Uterus (tissue), 4 donors: Measurements from ENCODE around the gene TBC1D1. TPM values are rescaled to one million over a fixed set of nuclear protein-coding genes. Genes with fewer than 3 reads are reported as not detected.

Source experiments
- DNase-seq, 2 donors: peaks; one replicate each; pipeline ENCODE4 v3.0.0-alpha.2; 2019 to 2020
- H3K27ac ChIP-seq, 2 donors: fragments of 200-600 bp; sonication (generic); 1 replicate in 1 of 2; 2 replicates in 1 of 2; pipeline ENCODE4 v1.5.1; 2016 to 2018
- H3K27me3 ChIP-seq, 2 donors: fragments of 200-600 bp; sonication (generic); one replicate each; pipeline ENCODE4 v1.5.1; 2018 to 2019; ENCODE audit warnings: control low read depth in 1 of 2
- H3K36me3 ChIP-seq, 2 donors: fragments of 200-600 bp; sonication (generic); one replicate each; pipeline ENCODE4 v1.5.1; 2019; ENCODE audit warnings: control low read depth in 1 of 2
- H3K4me1 ChIP-seq, 2 donors: fragments of 200-600 bp; sonication (generic); one replicate each; pipeline ENCODE4 v1.5.1; 2018 to 2019; ENCODE audit warnings: control low read depth in 1 of 2
- H3K4me3 ChIP-seq, 2 donors: fragments of 200-600 bp; sonication (generic); 1 replicate in 1 of 2; 2 replicates in 1 of 2; pipeline ENCODE4 v1.5.1; 2018 to 2019; ENCODE audit warnings: mild to moderate bottlenecking in 1 of 2
- H3K9me3 ChIP-seq, 2 donors: fragments of 200-600 bp; sonication (generic); one replicate each; pipeline ENCODE4 v1.5.1; 2019; ENCODE audit warnings: control low read depth in 1 of 2
- POLR2A ChIP-seq, 2 donors: fragments of 450-650 bp; IDR thresholded peaks; one replicate each; pipeline ENCODE4 v1.6.1; 2016; ENCODE audit warnings: antibody characterized with exemption in 2 of 2, mild to moderate bottlenecking in 1 of 2, moderate library complexity in 1 of 2
- intact Hi-C: fragments of 100-400 bp; cut with DNase I; formaldehyde crosslinking; loops from one replicate; pipeline ENCODE4 v1.15.1; 2023; ENCODE audit warnings: low total_unique reads
- total RNA-seq, 4 donors: library from RNA; depleted of rRNA in 3 of 4; stranded (reverse); fragments of >200 nt in 3 of 4; gene quantifications; one replicate each; pipeline versions ENCODE4 v1.1.0 to v1.2.4, GENCODE V29; 2014 to 2023
- TF ChIP-seq, protein P1 (sequence below), 4 experiments: fragments of 200-600 bp in 2 of 4; fragments of 450-650 bp in 2 of 4; sonication (generic) in 2 of 4; IDR thresholded peaks; one replicate each; pipeline ENCODE4 v1.5.1; 2016 to 2019; ENCODE audit warnings: antibody characterized with exemption in 4 of 4, mild to moderate bottlenecking in 2 of 4, moderate library complexity in 1 of 4
- donor health status: DM: yes; HTN: yes; CAD: no.

The TBC1D1 gene
- total RNA-seq, 4 donors from 2014 or later = 172 to 402 (median 236) TPM

- Histone ChIP-seq H3K27me3 (no peaks in the 10 kb centered on the region), H3K4me3 (no peak overlapping the region), H3K4me1 (no peaks in the 10 kb centered on the region), H3K9me3 (no peaks in the 10 kb centered on the region), H3K27ac (peak overlapping the region in 1 of 2 donors; percentile 11), H3K36me3 (no peaks in the 10 kb centered on the region)
- intact Hi-C loops = no loop called here
- DNase-seq = no peak
- TF ChIP-seq POLR2A (IDR thresholded peaks at IDR 0.05) = no peak
- TF ChIP-seq, protein P1, sequence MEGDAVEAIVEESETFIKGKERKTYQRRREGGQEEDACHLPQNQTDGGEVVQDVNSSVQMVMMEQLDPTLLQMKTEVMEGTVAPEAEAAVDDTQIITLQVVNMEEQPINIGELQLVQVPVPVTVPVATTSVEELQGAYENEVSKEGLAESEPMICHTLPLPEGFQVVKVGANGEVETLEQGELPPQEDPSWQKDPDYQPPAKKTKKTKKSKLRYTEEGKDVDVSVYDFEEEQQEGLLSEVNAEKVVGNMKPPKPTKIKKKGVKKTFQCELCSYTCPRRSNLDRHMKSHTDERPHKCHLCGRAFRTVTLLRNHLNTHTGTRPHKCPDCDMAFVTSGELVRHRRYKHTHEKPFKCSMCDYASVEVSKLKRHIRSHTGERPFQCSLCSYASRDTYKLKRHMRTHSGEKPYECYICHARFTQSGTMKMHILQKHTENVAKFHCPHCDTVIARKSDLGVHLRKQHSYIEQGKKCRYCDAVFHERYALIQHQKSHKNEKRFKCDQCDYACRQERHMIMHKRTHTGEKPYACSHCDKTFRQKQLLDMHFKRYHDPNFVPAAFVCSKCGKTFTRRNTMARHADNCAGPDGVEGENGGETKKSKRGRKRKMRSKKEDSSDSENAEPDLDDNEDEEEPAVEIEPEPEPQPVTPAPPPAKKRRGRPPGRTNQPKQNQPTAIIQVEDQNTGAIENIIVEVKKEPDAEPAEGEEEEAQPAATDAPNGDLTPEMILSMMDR (IDR thresholded peaks at IDR 0.05) = no peak
These were observed 26.1 kb upstream of the TBC1D1 start for GRCh38 chr4:37864786-37865185.

DNA sequence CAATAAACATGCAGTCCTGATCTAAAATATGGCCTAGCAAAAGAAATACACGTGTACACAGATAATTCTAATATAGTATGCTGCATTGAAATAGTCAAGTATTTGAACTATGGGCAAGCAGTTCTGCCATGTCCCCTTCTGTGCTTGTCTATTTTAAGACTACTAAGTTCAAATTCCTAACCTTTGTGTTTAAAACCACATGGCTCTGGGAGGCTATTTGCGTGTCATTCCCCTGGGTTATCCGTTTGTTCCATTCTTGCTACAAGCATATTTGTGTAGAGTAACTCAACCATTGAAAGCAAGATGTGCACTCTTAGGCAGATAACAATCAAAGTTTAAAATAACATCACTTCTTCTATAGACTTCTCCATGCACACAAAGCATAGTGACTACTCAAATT lies 25.4 kb upstream of the TBC1D1 start:
- TF ChIP-seq POLR2A (IDR thresholded peaks at IDR 0.05) = no peak
- TF ChIP-seq, protein P1 (IDR thresholded peaks at IDR 0.05) = no peak
- H3K27ac ChIP-seq = no peak overlapping the region
- intact Hi-C loops = no loop called here
- H3K4me3 ChIP-seq = no peak overlapping the region
- no peaks in the 10 kb centered on the region for H3K9me3 ChIP-seq
- no peaks in the 10 kb centered on the region for H3K27me3 ChIP-seq
- H3K4me1 ChIP-seq = no peaks in the 10 kb centered on the region
- H3K36me3 ChIP-seq = no peaks in the 10 kb centered on the region
- no peak for DNase-seq

- Histone ChIP-seq H3K4me3 (no peak overlapping the region), H3K27ac (no peak overlapping the region), H3K9me3 (no peaks in the 10 kb centered on the region), H3K36me3 (no peaks in the 10 kb centered on the region), H3K27me3 (no peaks in the 10 kb centered on the region), H3K4me1 (no peaks in the 10 kb centered on the region)
- intact Hi-C loops = no loop called here
- DNase-seq = no peak
- TF ChIP-seq POLR2A (IDR thresholded peaks at IDR 0.05) = no peak
- TF ChIP-seq, protein P1 (IDR thresholded peaks at IDR 0.05) = no peak
These were observed 23.8 kb upstream of the TBC1D1 start for GRCh38 chr4:37867102-37867501.

GRCh38 chr4:37868238-37868637 lies 22.6 kb upstream of the TBC1D1 start:
- H3K27ac ChIP-seq = no peak overlapping the region
- intact Hi-C loops = no loop called here

GRCh38 chr4:37872310-37872988 lies 18.4 kb upstream of the TBC1D1 start:
- TF ChIP-seq, protein P1 (IDR thresholded peaks at IDR 0.05) = no peak
- TF ChIP-seq POLR2A (IDR thresholded peaks at IDR 0.05) = no peak
- peaks cover 0 to 7% of the 10 kb centered on the region in 2 donors for H3K4me1 ChIP-seq

More at GRCh38 chr4:37868238-37868637, 22.6 kb upstream of the TBC1D1 start:
- H3K27me3 ChIP-seq = no peaks in the 10 kb centered on the region
- no peaks in the 10 kb centered on the region for H3K9me3 ChIP-seq
- H3K4me3 ChIP-seq = no peak overlapping the region
- H3K36me3 ChIP-seq = no peaks in the 10 kb centered on the region
- DNase-seq = no peak
- no peaks in the 10 kb centered on the region for H3K4me1 ChIP-seq
- no peak for TF ChIP-seq POLR2A (IDR thresholded peaks at IDR 0.05)
- TF ChIP-seq, protein P1 (IDR thresholded peaks at IDR 0.05) = no peak

More at GRCh38 chr4:37872310-37872988, 18.4 kb upstream of the TBC1D1 start:
- Histone ChIP-seq H3K36me3 (no peaks in the 10 kb centered on the region), H3K27ac (peak overlapping the region; percentile 21 to 65), H3K9me3 (no peaks in the 10 kb centered on the region), H3K27me3 (no peaks in the 10 kb centered on the region), H3K4me3 (no peak overlapping the region)
- no peak for DNase-seq
- intact Hi-C loops = no loop called here
